ENCODE results near the gene MED6. TPM values are rescaled to one million over a fixed set of nuclear protein-coding genes. Genes with fewer than 3 reads are reported as not detected.

MED6 gene, protein sequence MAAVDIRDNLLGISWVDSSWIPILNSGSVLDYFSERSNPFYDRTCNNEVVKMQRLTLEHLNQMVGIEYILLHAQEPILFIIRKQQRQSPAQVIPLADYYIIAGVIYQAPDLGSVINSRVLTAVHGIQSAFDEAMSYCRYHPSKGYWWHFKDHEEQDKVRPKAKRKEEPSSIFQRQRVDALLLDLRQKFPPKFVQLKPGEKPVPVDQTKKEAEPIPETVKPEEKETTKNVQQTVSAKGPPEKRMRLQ
- total RNA-seq (2014; rRNA removed; shearing (Covaris generic)), result 44.6 and 60.6 TPM in 2 replicates

DNA sequence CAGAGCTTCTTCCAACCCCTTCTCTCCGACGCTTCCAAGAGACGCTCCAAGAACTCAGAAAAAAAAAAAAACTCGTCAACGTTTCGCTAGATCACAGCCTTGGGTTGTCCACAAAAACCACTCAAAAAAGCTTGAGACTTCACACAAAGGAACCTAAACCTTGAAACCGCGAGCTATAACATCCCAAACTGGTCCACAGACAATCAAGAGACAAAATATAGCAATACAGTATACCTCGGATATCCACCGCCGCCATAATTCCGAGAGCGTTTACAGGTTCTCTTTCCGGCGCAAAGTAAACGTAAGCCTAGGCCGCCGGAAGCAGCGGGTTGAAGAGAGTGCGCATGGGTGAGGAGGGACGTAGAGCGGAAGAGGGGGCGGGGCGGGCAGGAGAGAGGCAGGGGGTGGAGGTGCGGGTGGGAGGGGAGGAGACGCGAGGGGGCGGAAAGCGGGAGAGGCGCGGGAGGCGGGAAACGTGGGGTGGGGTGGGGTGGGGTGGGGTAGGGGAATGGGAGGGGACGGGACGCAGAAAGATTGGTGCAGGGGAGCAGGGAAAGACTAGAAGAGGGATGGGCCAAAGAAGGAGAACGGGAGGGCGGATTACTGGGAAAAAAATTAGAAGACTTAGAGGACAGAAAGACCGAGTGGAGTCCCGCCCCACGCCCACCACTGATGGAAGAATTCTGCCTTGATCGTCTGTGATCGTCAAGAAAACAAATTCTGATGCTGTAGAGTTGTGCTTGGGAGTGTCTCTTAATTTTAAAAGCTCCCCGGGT is at the start of gene MED6:
Gene MED6 (minus strand): TSS at position 274 of the 776 bp plus-strand sequence. CDS start 18 bp downstream, at position 256.
- DNase-seq (ENCODE audit: low read depth), result peak; percentile 98

DNA sequence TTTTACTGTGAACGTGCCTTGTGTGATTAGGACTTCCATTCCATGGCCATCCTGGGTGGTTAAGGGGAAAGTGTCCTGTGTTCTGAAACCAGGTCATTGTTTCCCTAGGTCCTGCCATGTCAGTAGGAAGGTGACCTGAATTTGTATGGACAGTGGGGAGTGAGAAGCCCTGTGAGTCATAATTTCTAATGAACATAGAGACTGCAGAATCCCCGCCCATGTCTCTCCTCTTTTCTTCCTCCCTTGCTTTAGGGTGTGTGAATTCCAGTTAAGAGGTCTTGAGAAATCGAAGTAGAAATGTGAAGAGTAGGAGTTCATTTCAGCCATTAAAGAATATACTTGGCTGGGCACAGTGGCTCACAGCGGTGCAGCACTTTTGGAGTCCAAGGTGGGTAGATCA is 49.3 kb upstream of the MED6 start:
- DNase-seq (ENCODE audit: low read depth), result no peak

DNA sequence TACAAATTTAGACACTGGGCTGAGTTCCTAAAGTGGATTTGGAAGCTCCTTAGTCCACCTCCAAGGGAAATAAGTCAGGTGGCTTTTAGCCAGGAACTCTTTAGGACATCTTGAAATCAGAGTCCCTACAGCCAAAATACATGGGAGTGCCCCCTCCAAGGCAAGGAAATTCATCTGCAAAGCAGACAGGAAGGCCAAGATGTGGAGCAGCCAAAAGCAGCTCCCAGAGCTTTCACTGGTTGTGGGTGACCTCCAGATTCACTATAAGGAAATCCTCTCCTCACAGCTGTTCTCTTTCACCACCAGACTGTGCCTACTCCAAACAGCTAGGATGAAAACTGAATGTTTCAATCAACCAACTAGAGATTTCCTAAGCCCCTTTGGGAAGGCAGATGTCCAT is 47.9 kb upstream of the MED6 start:
- DNase-seq (ENCODE audit: low read depth), result no peak

DNA sequence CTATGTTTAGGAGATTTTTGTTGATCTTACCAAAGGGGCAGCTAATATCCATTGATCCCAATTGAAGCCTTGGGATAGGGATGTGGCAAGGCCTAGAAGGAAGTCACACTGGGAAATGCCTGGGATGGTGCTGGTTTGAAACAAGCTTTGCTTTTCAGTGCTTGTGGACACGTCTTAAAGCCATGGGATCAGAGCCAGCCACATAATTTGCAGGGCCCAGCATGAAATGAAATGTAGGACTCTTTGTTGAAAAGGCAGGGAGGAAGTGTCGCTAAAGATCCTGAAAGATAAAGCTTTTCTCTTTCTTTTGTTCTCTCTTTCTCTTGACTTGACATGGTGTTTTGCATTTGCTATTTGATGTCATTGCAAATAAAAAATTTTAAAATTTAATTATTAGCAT is 46.2 kb upstream of the MED6 start:
- no peak for DNase-seq (ENCODE audit: low read depth)

DNA sequence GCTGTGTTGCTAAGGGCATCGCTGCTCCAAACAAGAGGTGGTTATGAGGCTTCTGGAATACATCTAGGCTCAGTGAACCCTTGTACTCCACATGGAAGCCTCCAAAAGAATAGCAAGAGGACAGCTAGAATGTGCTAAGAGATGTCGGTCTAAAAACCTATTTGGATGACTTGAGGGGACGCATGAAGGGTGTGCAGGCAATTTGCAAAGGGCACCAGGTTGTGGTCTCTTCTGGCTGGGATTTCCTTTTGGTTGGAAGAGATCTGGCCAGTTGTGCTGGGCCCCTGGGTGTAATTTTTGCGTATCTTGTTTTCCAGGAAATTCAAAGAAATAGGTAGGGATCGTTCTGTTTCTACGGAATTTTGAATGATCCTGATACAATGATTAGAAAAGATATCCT is 45.4 kb upstream of the MED6 start:
- DNase-seq (ENCODE audit: low read depth), result no peak

DNA sequence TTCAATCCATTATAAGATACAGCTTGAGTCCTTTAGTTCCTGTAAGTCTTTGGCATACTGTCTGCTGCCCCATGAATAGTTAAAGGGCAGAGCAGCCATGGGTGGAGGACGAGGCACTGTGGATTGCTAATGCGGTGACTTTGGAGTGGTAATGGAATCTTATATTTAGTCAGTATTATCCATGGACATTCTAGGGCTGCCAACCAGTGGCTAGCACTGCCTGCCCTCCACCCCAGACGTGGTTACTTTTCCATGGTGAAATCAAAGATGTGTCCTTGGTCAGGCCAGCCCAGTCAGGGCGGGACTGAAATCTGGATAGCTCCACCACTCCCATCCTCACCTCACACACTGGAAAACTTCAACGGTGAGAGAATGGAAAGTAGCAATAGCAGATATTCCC is 43.5 kb upstream of the MED6 start:
- no peak for DNase-seq (ENCODE audit: low read depth)

DNA sequence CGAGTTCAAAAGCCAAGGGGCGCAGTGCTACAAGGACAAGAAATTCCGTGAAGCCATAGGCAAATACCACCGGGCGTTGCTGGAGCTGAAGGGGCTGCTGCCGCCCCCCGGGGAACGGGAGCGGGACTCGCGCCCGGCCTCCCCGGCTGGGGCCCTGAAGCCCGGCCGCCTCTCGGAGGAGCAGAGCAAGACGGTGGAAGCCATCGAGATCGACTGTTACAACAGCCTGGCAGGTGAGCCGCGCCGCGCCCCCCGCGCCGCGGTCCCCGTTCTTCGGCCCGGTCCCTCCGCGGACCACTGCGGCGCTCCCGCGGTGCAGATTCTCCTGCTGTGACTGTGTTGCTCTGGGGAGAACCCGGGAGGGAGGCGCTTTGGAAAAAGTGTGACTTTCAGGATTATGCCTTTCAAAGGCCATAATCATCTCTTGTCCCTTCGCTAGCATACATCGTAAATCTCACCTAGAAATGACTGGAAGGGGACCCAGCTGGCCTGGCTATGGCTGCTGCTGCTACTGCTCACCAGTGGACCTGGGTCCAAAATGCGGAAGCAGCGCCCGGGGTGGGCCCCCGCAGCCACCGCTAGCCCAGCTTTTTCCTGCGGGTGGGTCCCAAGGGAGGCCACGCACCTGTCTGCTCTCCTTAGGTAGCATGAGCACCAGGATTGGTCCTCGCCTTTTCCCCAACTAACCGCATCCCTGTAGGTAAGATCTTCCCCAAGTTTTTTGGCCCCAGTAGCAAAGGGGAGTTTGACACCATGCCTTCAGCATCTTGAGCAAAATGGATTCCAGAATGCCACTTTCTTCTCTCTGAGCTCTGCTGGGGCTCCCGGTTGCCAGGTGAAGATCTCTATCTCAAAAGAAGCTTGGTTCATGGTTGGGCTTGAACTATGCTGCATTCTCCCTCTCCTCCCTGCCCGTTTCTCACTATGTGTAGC is 42.1 kb upstream of the MED6 start:
- no peak for DNase-seq (ENCODE audit: low read depth)

DNA sequence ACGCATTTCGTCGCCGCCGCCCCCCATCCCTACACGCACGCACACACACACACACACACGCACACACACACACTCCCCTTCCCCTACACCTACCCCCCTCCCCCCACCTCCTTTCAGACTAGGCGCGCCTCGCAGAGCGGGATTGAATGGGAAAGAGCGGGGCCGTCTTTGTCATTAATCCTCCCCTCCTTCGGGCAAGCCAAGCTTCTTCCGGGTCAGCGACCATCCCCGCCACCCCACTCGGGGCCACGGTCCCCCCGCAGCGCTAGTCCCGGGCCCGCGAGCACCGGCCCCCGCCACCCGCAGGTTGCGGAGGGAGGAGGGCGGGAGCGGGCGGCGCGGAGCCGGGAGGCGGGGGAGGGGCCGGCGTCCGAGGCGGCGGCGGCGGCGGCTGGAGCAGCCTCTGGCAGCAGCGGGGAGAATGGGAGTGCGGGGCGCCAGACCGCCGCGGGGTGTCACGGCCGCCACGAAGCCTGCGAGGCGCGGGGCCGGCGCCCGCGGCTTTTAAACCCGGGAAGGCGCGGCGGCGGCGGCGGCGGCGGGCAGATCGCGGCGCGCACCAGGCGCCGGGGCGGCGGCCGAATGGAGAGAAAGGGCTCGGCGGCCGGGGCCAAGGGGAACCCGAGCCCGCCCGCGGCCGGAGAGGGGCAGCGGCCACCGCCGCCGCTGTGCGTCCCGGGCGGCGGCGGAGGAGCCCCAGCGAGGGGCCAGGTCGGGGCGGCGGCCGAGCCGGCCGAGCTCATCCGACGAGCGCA is 41.3 kb upstream of the MED6 start, which contains the start of gene TTC9:
Gene TTC9 (plus strand): TSS at position 369 of the 755 bp plus-strand sequence. CDS start 214 bp downstream, at position 583.
- peak; percentile 35 for DNase-seq (ENCODE audit: low read depth)

DNA sequence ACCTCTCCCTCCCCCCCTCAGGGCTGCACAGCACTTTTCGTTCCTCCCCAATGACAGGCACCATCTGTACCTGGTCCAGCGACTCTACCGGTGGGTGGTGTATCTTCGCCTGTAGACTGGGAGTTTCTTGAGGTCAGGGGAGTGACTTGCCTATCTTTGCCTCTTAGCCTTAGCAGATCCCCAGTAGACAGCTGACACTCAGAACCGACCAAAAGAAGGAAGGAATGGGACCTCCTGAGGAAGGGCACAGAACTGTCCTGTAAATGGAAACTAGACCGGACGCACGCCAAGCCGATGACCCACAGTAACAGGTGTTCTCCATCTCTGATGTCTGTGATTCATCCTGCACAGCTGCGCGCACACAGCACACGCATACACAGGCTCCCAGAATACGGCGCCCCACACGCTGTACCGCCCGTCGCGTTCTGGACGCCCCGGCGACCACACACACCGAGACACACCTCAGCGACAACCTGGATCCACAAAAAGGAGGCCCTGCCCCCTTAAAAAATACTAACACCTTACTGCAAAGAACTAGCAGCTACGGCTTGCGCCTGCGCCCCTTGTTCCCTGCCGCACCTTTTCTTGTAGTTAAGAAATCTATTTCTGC is 40.6 kb upstream of the MED6 start:
- DNase-seq (ENCODE audit: low read depth), result peak; percentile 76

DNA sequence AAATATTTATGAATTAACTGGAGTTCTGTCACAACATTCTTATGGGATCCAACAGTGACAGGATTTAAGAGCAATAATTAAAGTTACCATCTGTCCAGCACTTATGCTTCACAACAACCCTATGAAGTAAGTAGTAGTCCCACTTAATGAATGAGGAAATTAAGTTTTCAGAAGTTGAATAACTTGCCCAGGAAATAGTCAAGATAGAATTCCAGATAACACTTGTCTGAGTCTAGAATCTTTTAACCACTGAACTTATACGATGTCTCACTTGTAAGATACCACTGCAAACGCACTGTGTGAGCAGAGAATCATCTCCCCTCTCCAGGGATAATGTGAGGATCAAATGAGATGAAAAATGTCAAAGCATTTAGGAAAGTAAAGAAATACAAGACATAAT is 38.0 kb upstream of the MED6 start:
- DNase-seq (ENCODE audit: low read depth), result no peak

DNA sequence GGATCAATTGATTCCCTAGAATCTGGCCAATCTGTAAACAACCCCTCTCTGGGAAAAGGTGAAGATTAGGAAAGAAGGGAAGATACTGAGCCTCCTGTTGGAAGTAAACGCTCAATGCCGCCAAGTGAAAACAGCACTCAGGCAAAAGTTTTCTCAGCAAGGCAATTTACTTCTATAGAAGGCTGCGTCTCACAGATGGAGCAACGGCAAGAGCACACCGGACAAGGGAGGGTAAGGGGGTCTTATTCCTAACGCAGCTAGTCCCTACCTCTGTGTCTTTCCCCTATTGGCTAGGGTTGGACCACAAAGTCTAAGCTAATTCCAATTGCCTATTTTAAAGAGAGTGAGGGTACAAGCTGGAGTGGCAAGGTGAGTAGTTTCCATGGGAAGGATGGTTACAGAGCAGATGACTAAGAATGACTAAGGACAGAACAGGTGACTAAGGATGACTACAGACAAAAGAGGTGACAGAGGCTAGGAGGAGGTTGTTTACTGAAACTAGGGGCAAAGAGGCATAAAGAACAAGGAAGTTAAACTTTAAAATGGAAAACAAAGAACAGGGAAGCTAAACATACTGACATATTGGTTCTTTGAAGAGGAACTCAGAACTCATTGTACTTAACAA is 35.6 kb upstream of the MED6 start:
- no peak for DNase-seq (ENCODE audit: low read depth)

DNA sequence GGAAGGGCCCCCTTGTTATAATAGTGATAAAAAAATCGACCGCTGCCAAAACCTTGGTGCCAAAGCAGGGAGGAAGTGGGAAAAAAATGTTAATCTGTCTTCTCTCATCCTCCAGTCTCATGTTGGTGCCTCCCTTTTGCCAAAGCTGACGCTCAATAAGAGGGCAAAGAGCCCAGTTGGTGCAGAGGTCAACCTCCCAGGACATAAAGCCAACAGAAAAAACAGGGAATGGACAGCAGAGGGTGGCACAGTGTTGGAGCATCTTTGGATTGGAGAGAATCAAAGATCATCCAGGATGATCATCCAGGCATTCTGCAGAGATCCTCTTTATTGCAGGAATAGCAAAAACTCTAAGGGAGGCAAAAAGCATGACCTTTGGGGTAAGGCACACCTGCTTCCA is 31.5 kb upstream of the MED6 start:
- DNase-seq (ENCODE audit: low read depth), result no peak

DNA sequence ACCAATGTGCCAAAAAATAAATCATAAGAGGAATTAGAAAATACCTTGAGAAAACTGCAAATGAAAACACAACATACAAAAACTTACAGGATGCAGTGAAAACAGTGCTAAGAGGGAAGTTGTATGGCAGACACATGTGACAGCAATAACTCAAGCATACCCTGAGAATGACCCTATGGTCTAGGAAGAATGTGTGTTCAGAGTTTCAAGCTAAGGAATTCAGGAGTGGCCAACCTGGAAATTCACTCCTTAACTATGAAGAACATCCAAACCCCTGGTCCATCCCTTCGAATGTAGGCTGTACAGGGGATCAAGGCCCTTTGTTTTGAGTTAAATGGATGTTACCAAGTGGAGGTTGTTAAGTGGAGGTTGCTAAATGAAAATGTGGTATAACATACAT is 24.5 kb upstream of the MED6 start:
- no peak for DNase-seq (ENCODE audit: low read depth)

DNA sequence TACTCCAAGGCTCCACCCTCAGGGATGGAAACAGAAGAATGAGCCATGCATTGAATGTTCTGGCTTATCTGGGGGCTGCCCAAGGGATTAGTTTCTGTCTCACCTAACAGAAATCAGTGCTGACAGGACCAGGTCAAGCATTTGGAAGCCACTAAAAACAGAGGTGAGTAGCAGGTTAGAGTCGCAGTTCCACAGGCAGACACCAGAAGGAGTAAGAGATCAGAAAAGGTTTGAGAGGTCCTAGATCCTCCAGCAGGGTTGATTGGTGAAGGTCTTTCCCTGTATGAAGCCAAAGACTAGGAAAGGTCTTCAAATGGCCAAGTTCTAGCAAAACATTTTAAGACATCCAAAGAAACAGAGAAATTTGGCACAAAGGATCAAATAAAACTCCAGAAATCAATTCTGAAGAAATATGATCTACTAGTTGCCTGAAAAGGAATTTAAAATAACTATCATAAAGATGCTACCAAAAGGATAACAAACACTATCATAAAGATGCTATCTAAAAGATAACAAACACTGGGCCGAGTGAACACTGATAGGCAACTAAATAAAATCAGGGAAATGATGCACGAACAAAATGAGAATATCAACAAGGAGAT is 21.8 kb upstream of the MED6 start:
- peak; percentile 49 for DNase-seq (ENCODE audit: low read depth)

DNA sequence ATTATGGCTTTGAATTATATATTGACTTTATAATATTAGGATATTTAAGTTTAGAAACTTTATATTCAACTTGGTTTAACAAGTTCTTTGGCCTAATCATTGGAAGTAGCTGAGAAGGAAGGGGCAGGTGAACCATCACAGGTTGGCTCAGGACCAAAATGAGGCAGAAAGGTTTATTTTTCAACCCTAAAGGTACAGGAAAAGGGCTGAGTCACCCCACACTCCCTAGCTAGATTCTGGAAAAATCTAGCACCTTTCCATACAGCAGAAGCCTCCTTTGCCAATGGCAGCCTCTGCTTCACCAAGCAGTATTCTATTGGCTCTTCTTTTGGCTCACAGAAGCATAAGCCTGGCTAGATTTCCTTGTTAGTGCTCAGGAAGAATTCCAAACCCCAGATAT is 19.3 kb upstream of the MED6 start:
- no peak for DNase-seq (ENCODE audit: low read depth)

DNA sequence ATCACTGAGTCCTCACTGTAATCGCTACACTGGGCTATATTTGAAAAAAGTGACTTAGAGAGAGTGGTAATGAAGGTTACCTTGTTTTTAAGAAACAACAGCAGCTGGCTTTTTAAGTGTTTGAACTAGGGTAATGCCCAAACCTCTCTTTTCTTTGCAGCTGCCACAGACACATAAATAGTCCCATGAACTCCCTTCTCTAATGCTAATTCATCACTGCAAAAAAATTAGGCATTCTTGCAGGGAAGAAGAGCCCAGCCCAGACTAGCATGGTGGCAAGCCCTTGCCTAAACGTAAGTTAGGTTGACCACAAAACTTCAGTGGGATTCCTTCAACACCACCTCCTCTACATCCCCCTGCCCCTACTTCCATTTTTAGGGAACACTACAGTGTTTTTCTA is 17.9 kb upstream of the MED6 start:
- DNase-seq (ENCODE audit: low read depth), result no peak

DNA sequence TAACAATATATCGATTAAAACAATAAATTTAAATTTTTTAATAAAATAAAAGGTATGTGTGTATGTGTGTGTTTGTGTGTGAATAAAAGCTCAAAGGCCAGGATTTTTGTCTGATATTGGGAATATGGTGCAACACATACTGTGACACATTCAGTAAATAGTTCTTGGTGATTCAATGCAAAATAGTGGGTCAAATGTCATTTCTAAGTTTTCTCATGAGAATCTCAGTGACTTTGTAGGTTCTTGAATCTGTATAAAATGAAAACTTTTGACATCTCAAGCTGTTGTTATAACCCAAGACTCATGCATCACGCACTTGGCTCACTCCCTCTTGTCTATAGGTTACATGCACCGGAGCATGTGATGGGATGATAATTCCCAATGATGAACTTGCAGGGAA is 16.2 kb upstream of the MED6 start:
- DNase-seq (ENCODE audit: low read depth), result no peak

DNA sequence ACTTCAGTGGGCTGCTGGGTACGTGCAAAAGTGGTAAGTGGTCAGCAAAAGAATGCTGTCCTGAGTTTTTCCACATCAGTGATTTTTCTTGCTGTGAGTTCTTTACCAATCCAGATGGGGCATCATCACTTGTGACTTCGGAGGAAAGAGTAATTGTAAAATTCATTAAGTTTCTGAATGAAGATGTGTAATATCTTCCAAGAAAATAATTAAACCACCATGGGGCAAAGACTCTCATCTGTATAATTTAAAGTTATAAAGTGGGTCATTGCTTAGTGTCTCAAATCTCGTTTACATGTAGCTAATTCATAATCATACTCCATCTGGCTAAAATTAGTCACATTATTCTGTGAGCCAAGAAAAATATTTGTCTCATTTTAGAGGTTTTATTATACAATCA is 10.8 kb upstream of the MED6 start:
- DNase-seq (ENCODE audit: low read depth), result no peak

DNA sequence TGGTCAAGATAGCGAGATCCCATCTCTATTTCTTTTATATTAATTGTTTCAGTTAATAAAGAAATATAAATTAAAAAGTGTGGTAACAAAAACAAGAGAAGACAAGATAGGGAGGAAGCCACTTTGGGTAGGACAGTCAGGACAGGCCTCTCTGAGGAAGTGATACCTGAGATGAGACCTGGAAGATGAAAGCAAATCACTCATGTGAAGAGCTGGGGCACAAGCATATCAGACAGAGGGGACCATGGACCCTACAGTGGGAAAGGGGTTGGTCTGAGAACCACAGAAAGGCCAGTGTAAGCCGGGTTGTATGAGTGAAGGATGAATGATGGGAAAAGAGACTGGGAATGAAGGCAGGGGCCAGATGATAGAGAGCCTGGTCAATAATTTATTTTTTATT is 1.8 kb upstream of the MED6 start:
- no peak for DNase-seq (ENCODE audit: low read depth)

DNA sequence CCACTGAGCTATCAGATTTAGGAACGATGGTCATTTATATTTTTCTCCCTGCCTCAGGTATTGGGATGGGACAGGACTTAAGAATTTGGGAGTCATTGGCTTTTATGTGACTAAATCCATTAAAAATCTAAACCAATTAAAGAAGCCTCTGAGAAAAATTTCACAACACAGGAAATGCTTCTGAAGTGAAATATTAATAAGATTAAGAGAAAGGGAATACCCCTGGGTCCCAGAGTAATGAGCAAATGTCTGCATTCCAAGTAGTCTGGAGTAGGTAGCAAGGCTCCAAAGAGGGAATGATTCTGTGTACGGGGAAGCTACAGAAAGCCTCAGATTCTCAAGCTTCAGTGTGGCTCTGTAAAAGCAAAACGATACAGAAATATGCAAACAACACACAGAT is 707 bp upstream of the MED6 start:
- DNase-seq (ENCODE audit: low read depth), result peak; percentile 15
